ENCODE data around the gene LRBA.

DNA sequence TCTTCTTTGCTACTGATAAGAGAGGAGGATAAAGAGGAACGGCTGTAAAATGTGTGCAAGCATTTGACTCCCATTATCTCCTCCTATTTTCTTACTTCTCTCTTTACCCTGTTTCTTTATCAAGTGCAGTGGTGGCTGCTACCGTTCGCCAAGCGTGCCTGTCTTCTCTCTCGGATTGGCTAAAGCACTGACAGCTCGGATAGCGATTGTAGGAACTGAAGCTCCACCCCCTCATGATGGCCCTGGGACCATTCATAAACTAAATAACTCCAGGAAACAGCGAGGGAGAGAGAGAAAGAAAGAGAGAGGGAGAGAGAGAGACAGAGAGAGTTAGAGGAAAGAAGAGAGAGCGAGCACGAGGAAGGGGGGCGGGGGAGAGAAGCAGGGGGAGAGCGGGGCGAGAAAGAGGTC lies 433.4 kb downstream of the LRBA start:
- TF ChIP-seq, protein P1, sequence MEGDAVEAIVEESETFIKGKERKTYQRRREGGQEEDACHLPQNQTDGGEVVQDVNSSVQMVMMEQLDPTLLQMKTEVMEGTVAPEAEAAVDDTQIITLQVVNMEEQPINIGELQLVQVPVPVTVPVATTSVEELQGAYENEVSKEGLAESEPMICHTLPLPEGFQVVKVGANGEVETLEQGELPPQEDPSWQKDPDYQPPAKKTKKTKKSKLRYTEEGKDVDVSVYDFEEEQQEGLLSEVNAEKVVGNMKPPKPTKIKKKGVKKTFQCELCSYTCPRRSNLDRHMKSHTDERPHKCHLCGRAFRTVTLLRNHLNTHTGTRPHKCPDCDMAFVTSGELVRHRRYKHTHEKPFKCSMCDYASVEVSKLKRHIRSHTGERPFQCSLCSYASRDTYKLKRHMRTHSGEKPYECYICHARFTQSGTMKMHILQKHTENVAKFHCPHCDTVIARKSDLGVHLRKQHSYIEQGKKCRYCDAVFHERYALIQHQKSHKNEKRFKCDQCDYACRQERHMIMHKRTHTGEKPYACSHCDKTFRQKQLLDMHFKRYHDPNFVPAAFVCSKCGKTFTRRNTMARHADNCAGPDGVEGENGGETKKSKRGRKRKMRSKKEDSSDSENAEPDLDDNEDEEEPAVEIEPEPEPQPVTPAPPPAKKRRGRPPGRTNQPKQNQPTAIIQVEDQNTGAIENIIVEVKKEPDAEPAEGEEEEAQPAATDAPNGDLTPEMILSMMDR (IDR thresholded peaks at IDR 0.05), result no peak
- TF ChIP-seq POLR2A (IDR thresholded peaks at IDR 0.05) (peak; percentile 56 to 82), POLR2AphosphoS5 (IDR thresholded peaks at IDR 0.05) (peak; percentile 91 to 96 (median 94)), EP300 (IDR thresholded peaks at IDR 0.05) (peak in 2 of 4 donors; percentile 54 to 60)
